K562 treated with DMSO at 1 percent for 12 hours (cell line): Measurements from ENCODE around the gene RNF111. TPM values are rescaled to one million over a fixed set of nuclear protein-coding genes. Genes with fewer than 3 reads are reported as not detected.

Experiments used
- total RNA-seq: library from RNA; unstranded; fragments of 300-600 nt; gene quantifications from 2 replicates; pipeline ENCODE4 v1.2.3, GENCODE V29; 2022; ENCODE audit not compliant: insufficient read depth

RNF111 gene
- 5.4 and 15.8 TPM in 2 replicates for total RNA-seq

GRCh38 chr15:58987491-58988005 is at the start of gene RNF111:
Gene RNF111 (plus strand): TSS chr15:58987663. CDS start chr15:59030823, 43,160 bp downstream.

GRCh38 chr15:59104912-59105732 is 117.7 kb downstream of the RNF111 start, which contains the start of gene CCNB2:
Gene CCNB2 (plus strand): TSS chr15:59105146. CDS start chr15:59105269, 123 bp downstream.

Other genes with a start within 250 kb of the RNF111 start
- 10.6 and 74.8 TPM in 2 replicates for gene ADAM10, start 238.0 kb upstream of the RNF111 start, total RNA-seq
- 2.7 and 11.5 TPM in 2 replicates for gene MINDY2, start 216.4 kb upstream of the RNF111 start, total RNA-seq
- gene SLTM, start 54.0 kb upstream of the RNF111 start, total RNA-seq: 34.9 and 73.9 TPM in 2 replicates
- gene CCNB2, start 117.5 kb downstream of the RNF111 start, total RNA-seq: 65.3 and 105 TPM in 2 replicates
- gene LDHAL6B, start 219.2 kb downstream of the RNF111 start, total RNA-seq: not detected in 2 replicates